LoVo (cell line): Measurements from ENCODE around the gene HIRA.
"Not testable (repeated sequence)": the region's sequence is repeated elsewhere in the genome, so short reads cannot be mapped to it uniquely, and the experiment has no call there.

Experiments used
- DNase-seq: peaks from one replicate; pipeline ENCODE4 v3.0.0-alpha.2; 2016; ENCODE audit warnings: low spot score

The HIRA gene

GRCh38 chr22:19330205-19330604 lies 101.3 kb downstream of the HIRA start:
- not testable (repeated sequence) for DNase-seq

DNA sequence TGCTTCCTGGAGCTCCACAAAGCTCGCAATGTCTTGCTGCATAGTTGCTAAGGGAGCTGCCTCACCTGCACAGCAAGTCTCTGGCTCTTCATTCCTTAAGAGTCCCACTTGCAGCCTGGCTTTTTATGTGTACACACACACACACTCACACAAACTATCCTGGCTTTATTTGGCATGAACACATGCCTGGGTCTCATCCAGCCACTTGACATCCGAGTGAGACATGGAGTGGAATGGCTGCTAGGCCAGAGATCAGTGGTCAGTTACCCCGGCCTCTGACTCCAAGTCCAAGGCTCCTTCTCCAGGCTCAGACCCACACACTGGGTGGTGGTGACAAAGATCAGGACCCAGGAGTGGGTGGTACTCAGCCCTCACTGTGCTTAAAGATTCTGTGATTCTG lies 102.1 kb downstream of the HIRA start:
- DNase-seq = no peak

GRCh38 chr22:19325296-19325948 lies 106.1 kb downstream of the HIRA start:
- no peak for DNase-seq

- not testable (repeated sequence) for DNase-seq
These were observed 108.1 kb downstream of the HIRA start for GRCh38 chr22:19323420-19323819.

DNA sequence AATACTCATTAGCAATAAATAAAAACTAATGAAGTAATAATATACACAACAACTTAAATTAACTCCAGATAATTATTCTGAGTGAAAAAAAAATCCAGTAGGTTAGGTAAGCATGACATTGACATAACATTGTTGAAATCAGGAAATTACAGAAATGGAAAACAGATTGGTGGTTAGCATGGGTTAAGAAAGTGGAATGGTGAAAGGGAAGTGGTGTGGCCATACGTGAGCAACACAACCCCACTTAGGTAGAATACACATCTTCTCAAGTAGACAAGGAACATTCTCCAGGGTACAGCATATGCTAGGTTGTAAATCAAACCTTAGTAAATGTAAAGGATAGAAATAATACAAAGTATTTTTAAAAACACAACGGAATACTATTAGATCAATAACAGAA lies 109.8 kb downstream of the HIRA start:
- no peak for DNase-seq

- not testable (repeated sequence) for DNase-seq
These were observed 111.4 kb downstream of the HIRA start for GRCh38 chr22:19320136-19320535.

DNA sequence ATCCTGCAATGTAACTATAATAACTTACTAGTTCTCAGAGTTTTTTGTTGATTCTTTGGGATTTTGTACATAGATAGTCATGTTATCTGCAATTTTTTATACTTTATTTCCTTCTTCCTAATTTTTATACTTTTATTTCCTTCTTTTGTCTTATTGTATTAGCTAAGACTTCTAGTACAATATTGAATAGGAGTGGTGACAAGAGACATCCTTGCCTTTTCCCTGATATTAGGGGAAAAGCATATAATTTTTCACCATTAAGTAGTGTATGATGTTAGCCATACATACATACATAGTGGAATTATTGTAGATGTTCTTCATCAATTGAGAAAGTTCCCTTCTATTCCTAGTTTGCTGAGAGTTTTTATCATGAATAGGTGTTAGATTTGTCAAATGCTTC lies 112.3 kb downstream of the HIRA start:
- no peak for DNase-seq

DNA sequence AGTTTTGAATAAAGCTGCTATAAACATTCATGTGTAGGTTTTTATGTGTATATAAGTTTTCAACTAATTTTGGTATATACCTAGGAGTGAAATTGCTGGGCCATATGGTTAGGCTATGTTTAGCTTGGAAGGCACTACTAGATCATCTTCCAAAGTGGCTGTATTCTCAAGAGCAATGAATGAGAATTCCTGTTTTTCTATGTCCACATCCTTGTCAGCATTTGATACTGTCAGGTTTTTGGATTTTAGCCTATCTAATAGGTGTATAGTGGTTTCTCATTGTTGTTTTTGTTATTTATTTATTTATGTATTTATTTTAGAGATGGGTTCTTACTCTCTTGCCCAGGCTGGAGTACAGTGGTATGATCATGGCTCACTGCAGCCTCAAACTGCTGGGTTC lies 113.7 kb downstream of the HIRA start:
- DNase-seq = no peak

- no peak for DNase-seq
These were observed 123.7 kb downstream of the HIRA start for GRCh38 chr22:19307872-19308271.

DNA sequence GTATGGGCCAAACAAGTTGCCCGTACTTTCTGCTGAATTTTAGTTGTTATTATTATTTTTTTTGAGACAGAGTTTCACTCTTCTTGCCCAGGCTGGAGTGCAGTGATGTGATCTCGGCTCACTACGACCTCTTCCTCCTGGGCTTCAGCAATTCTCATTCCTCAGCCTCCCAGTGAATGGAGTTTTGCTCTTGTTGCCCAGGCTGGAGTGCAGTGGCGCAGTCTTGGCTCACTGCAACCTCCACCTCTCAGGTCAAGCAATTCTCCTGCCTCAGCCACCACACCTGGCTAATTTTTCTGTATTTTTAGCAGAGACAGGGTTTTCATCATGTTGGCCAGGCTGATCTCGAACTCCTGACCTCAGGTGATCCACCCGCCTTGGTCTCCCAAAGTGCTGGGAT lies 125.0 kb downstream of the HIRA start:
- DNase-seq = not testable (repeated sequence)

DNA sequence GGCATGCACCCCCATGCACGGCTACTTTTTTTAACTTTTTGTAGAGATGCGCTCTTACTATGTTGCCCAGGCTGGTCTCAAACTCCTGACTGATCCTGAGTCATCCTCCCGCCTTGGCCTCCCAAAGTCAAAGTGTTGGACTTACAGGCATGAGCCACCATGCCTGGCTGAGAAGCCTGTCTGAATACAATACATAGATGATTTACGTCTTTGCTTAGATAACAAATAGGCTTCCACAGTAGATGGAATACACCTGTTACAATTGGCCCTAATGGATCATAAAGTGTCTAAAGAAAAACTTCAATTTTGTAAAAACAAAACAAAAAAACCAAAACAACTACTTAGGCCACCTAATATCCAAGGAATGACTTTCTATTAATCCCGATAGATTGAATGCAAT lies 127.0 kb downstream of the HIRA start:
- no peak for DNase-seq

- no peak for DNase-seq
These were observed 127.7 kb downstream of the HIRA start for GRCh38 chr22:19303785-19304184.

GRCh38 chr22:19295733-19296132 lies 135.8 kb downstream of the HIRA start:
- DNase-seq = no peak

- DNase-seq = no peak
These were observed 138.9 kb downstream of the HIRA start for GRCh38 chr22:19292458-19293230.

DNA sequence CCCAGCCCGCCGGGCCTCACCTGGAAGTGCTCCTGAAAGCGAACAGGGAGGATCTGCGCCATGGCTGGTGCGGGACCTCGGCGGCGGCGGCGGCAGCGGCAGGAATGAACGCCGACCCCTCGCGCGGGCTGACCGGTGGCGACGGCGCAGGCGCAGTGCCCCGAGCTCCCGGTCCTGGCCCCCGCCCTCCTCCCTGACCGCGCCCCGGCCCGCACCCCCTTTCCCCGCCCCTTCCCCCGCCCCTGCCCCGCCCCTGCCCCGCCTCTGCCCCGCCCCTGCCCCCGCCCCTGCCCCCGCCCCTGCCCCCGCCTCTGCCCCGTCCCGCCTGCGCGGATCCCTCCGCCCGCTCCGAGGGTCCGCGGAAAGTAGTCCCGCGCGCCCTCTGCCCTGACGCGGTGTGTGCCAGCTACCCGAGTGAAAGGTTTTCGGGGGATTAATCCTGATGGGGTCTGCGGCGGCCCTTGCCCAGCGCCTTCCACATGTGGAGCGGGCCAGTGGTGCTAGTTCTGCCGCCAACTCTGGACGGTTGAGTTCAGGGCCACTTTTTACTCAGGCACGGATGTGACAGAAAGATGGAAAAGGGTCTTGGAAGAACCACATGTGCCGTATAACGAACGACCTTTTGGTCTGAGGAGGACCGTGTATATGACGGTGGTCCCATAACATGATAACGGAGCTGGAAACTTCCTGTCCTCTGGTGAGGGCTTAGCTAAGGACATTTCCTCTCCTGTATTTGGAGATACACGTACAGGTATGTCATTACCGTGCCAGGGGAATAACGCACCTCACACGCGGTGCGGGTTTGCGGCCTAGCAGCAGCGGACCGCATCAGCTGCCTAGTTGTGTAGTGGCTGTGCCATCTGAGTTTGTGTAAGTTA lies 139.7 kb downstream of the HIRA start, which contains the start of gene CLTCL1:
Gene CLTCL1, minus strand, starts transcription at position 140 of the 878 bp plus-strand sequence. Its CDS starts 78 bp downstream, at position 62.
- DNase-seq = peak; percentile 85

GRCh38 chr22:19291218-19291579 lies 140.3 kb downstream of the HIRA start:
- peak; percentile 44 for DNase-seq

- DNase-seq = no peak
These were observed 140.9 kb downstream of the HIRA start for GRCh38 chr22:19290400-19291217.

DNA sequence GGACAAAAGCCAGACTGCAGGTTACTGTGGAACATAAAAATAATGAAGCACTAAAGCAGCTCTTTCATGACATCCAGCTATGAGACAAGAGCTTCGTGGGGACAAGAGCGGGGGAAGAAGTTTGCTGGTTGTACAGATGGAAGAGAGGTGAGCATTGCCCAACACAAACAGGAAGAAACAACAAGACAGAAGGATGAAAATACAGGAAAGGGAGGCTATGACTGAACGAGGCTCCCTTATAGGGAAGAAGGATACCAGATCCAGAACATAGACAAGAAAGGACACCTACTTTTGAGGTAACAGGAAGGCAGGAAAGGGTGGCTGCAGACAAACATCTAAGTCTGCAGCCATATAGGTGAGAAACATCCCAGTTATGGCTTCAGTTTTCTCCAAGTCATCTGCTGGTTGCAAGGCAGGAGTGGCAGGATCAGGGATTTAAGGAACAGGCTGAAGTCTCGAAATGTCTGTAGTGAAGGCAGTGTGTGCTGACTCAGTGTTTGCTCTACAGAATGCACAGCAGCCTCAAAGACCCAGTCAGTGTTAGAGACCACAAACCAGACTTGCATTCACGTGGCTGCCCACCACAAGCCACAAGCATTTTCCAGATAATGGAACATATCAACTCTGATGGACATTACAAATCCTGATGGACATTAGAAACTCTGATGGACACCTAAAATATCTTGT lies 141.9 kb downstream of the HIRA start:
- no peak for DNase-seq

GRCh38 chr22:19287889-19288288 lies 143.6 kb downstream of the HIRA start:
- DNase-seq = no peak

GRCh38 chr22:19287076-19287707 lies 144.3 kb downstream of the HIRA start:
- peak; percentile 13 for DNase-seq

- no peak for DNase-seq
These were observed 145.7 kb downstream of the HIRA start for GRCh38 chr22:19285831-19286230.
